Measurements from ENCODE around the gene MRPL52.
"Not testable (repeated sequence)": the region's sequence is repeated elsewhere in the genome, so short reads cannot be mapped to it uniquely, and the experiment has no call there.

The MRPL52 gene

GRCh38 chr14:22829661-22830442, at the start of gene MRPL52:
Gene MRPL52, plus strand, starts transcription at chr14:22829887. Its CDS starts 26 bp downstream, at chr14:22829913.
- DNase-seq: peak; percentile 94

- DNase-seq: peak; percentile 21
These were observed 49.5 kb upstream of the MRPL52 start for GRCh38 chr14:22780105-22780679.

- DNase-seq: no peak
These were observed 48.8 kb upstream of the MRPL52 start for GRCh38 chr14:22780941-22781300.

GRCh38 chr14:22781301-22781991, 48.2 kb upstream of the MRPL52 start:
- DNase-seq: no peak

GRCh38 chr14:22786685-22787084, 43.0 kb upstream of the MRPL52 start:
- no peak for DNase-seq

- no peak for DNase-seq
These were observed 38.4 kb upstream of the MRPL52 start for GRCh38 chr14:22791301-22791700.

- no peak for DNase-seq
These were observed 37.5 kb upstream of the MRPL52 start for GRCh38 chr14:22792158-22792557.

GRCh38 chr14:22793550-22793949, 36.1 kb upstream of the MRPL52 start:
- DNase-seq: not testable (repeated sequence)

- no peak for DNase-seq
These were observed 35.7 kb upstream of the MRPL52 start for GRCh38 chr14:22793976-22794375.

- no peak for DNase-seq
These were observed 35.1 kb upstream of the MRPL52 start for GRCh38 chr14:22794551-22794951.

GRCh38 chr14:22796087-22796707, 33.5 kb upstream of the MRPL52 start:
- no peak for DNase-seq

GRCh38 chr14:22797017-22797917, 32.4 kb upstream of the MRPL52 start:
- DNase-seq: no peak

GRCh38 chr14:22798528-22798927, 31.2 kb upstream of the MRPL52 start:
- DNase-seq: no peak

- no peak for DNase-seq
These were observed 29.3 kb upstream of the MRPL52 start for GRCh38 chr14:22800346-22800745.

GRCh38 chr14:22801716-22802115, 28.0 kb upstream of the MRPL52 start:
- DNase-seq: no peak

- DNase-seq: no peak
These were observed 26.6 kb upstream of the MRPL52 start for GRCh38 chr14:22802860-22803686.

- no peak for DNase-seq
These were observed 26.1 kb upstream of the MRPL52 start for GRCh38 chr14:22803687-22803974.

- not testable (repeated sequence) for DNase-seq
These were observed 24.5 kb upstream of the MRPL52 start for GRCh38 chr14:22805235-22805634.

- no peak for DNase-seq
These were observed 22.1 kb upstream of the MRPL52 start for GRCh38 chr14:22807432-22808087.

- no peak for DNase-seq
These were observed 21.1 kb upstream of the MRPL52 start for GRCh38 chr14:22808388-22809209.

All from NCI-H82 (cell line).